Endothelial cell (in vitro differentiated cells): ENCODE data around the gene ZNF791. TPM values are rescaled to one million over a fixed set of nuclear protein-coding genes. Genes with fewer than 3 reads are reported as not detected.

Source experiments
- DNase-seq: peaks from one replicate; pipeline ENCODE4 v3.0.0; 2021; ENCODE audit warnings: low spot score
- H3K27ac Mint-ChIP-seq: one replicate; pipeline ENCODE4 v1.8.0; 2021; ENCODE audit warnings: mixed read lengths, inconsistent platforms; ENCODE audit not compliant: unreplicated experiment
- H3K27me3 Mint-ChIP-seq: one replicate; pipeline ENCODE4 v1.8.0; 2021; ENCODE audit warnings: mild to moderate bottlenecking, moderate library complexity, mixed read lengths, inconsistent platforms; ENCODE audit not compliant: unreplicated experiment
- H3K36me3 Mint-ChIP-seq: one replicate; pipeline ENCODE4 v1.8.0; 2021; ENCODE audit warnings: mild to moderate bottlenecking, low read depth, mixed read lengths, inconsistent platforms; ENCODE audit not compliant: unreplicated experiment
- H3K4me1 Mint-ChIP-seq: one replicate; pipeline ENCODE4 v1.8.0; 2021; ENCODE audit warnings: mild to moderate bottlenecking, mixed read lengths, inconsistent platforms; ENCODE audit not compliant: unreplicated experiment
- H3K4me3 Mint-ChIP-seq: one replicate; pipeline ENCODE4 v1.8.0; 2021; ENCODE audit warnings: mild to moderate bottlenecking, mixed read lengths, inconsistent platforms; ENCODE audit not compliant: unreplicated experiment
- H3K9me3 Mint-ChIP-seq: one replicate; pipeline ENCODE4 v1.8.0; 2021; ENCODE audit warnings: mixed read lengths, inconsistent platforms; ENCODE audit not compliant: unreplicated experiment
- total RNA-seq: library from RNA; stranded (reverse); fragmentation: NEBNext Ultra II Directional; extraction: Animal tissue kit (Norgen Biotek cat#: 25700); gene quantifications from one replicate; pipeline ENCODE4 v1.2.1, GENCODE V29; 2021; ENCODE audit not compliant: unreplicated experiment
- TF ChIP-seq, protein P1 (sequence below): fragments of 200-600 bp; sonication (generic); IDR thresholded peaks from one replicate; pipeline ENCODE4 v1.5.0; 2021; ENCODE audit warnings: antibody characterized with exemption; ENCODE audit not compliant: unreplicated experiment

The ZNF791 gene
- total RNA-seq, 1 donor from 2014 or later = 29.3 TPM

DNA sequence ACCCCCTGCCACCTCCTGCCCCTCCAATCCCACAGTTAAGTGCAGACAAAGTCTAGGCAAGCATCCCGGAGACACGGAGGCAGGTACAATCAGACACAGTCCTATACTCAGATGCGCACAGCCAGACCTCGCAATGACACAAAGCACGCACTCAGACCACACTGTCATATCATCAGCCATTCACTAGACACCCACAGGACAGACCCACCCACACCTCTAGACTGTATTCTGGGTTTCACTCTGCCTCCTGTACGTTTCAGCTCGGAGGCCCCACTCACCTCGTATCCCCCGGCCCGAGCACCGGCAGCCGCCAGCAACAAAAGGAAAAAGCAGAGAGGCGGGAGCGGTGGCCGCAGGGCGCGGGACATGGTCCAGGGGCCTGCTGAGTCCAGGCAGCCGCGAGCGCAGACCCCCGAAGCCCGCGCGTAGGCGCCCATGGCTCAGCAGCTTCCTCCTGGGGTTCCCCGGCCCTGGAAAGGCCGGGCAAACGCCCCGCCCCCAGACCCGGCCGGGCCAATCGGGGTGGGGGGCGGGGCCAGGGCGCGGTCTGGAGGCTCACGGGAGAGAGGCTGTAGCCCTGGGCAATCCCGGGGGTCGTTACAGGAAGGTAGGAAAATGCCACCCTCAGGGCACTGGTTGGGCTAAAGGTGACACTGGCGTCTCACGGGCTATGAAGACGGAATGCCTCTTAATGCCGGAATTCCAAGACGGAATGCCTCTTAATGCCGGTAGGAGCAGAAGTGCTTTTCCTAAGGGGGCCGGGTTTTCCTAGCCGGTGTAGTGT, 55.7 kb downstream of the ZNF791 start, which contains the start of the genes MAN2B1 and WDR83:
Gene MAN2B1, minus strand, starts transcription at position 478 of the 784 bp plus-strand sequence. Its CDS starts 41 bp downstream, at position 437.
Gene WDR83, plus strand, starts transcription at position 543 of the 784 bp plus-strand sequence. CDS start 2,984 bp downstream, outside the sequence.
- TF ChIP-seq, protein P1, sequence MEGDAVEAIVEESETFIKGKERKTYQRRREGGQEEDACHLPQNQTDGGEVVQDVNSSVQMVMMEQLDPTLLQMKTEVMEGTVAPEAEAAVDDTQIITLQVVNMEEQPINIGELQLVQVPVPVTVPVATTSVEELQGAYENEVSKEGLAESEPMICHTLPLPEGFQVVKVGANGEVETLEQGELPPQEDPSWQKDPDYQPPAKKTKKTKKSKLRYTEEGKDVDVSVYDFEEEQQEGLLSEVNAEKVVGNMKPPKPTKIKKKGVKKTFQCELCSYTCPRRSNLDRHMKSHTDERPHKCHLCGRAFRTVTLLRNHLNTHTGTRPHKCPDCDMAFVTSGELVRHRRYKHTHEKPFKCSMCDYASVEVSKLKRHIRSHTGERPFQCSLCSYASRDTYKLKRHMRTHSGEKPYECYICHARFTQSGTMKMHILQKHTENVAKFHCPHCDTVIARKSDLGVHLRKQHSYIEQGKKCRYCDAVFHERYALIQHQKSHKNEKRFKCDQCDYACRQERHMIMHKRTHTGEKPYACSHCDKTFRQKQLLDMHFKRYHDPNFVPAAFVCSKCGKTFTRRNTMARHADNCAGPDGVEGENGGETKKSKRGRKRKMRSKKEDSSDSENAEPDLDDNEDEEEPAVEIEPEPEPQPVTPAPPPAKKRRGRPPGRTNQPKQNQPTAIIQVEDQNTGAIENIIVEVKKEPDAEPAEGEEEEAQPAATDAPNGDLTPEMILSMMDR = no peak
- DNase-seq = peak; percentile 81
- no peaks in the 10 kb centered on the region for H3K9me3 Mint-ChIP-seq
- H3K4me3 Mint-ChIP-seq = peak within 1 kb of the TSS; percentile 96
- peaks cover 31% of the 10 kb centered on the region for H3K4me1 Mint-ChIP-seq
- H3K27me3 Mint-ChIP-seq = peaks cover 21% of the 10 kb centered on the region
- H3K36me3 Mint-ChIP-seq = peaks cover 17% of the 10 kb centered on the region
- H3K27ac Mint-ChIP-seq = peak within 1 kb of the TSS; percentile 77

DNA sequence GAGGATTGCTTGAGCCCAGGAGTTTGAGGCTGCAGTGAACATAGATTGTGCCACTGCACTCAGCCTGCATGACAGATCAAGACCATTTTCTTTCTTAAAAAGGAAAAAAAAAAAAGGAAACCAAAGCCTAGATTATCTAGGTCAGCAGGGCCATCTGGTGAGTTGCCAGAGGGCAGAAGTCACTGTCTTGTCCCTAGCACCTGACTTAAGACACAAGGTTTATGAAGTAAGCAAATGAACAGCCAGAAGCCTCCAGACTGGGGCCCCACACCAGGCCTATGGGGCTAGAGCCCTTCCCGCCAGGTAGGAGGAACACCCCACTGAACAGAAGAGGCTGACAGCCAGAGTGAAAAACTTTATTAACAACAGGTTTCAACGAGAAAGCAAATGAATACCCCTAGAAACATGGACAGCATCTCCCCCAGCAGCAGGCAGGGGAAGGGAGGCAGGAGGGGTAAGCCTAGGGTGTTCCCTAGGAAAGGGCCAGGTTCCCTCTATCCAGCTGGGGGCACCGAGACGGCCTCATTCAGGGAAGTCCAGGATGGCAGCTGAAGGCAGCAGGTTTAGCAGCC, 57.1 kb downstream of the ZNF791 start:
- H3K4me1 Mint-ChIP-seq = peaks cover 35% of the 10 kb centered on the region
- H3K4me3 Mint-ChIP-seq = peak overlapping the region; percentile 98
- DNase-seq = no peak
- peaks cover 24% of the 10 kb centered on the region for H3K27me3 Mint-ChIP-seq
- no peaks in the 10 kb centered on the region for H3K9me3 Mint-ChIP-seq
- H3K36me3 Mint-ChIP-seq = peaks cover 25% of the 10 kb centered on the region
- TF ChIP-seq, protein P1 = no peak
- H3K27ac Mint-ChIP-seq = no peak overlapping the region

DNA sequence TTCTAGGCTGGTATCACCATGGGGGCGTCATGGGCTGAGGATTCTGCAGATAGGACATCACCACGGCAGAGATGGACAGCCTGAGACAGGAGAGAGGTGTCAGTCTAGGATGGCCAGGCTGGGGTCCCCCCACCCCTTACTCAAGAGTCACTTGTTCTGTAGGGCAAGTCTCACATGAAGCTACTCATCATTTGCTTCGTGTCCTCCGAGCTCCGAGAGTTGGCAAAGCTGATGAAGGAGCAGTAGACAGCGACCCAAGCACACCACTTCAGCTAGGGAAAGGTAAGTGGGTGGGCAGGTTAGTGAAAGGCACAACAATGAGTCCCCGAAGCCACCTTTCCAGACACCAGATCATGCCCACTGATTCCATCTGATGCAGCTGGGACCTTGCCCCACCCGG, 57.6 kb downstream of the ZNF791 start:
- Mint-ChIP-seq H3K4me3 (peak overlapping the region; percentile 98), H3K4me1 (peaks cover 35% of the 10 kb centered on the region), H3K36me3 (peaks cover 25% of the 10 kb centered on the region), H3K27me3 (peaks cover 21% of the 10 kb centered on the region), H3K27ac (peak overlapping the region; percentile 97), H3K9me3 (no peaks in the 10 kb centered on the region)
- TF ChIP-seq, protein P1 = no peak
- DNase-seq = no peak

DNA sequence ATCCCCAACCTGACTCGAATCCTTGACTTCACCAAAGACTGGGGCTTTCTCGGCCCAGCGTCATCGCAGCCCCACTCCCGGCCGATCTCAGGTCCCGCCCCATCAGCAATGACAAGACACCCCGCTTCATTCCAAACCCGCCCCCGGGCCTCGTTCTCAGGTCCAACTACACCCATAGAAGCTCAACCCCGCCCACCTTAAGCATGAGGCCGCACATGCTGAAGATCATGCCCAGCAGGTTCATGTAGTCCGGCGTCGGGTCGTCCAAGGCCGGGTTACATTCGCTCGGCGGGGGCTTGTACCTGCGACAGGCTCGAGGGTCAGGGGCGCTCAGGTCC, 58.2 kb downstream of the ZNF791 start:
- H3K27me3 Mint-ChIP-seq = peaks cover 24% of the 10 kb centered on the region
- H3K36me3 Mint-ChIP-seq = peaks cover 22% of the 10 kb centered on the region
- peak overlapping the region; percentile 98 for H3K4me3 Mint-ChIP-seq
- H3K4me1 Mint-ChIP-seq = peaks cover 36% of the 10 kb centered on the region
- no peaks in the 10 kb centered on the region for H3K9me3 Mint-ChIP-seq
- TF ChIP-seq, protein P1 = no peak
- H3K27ac Mint-ChIP-seq = peak overlapping the region; percentile 97
- peak; percentile 34 for DNase-seq
